ENCODE measurements around the gene CCDC192.

Gene CCDC192

DNA sequence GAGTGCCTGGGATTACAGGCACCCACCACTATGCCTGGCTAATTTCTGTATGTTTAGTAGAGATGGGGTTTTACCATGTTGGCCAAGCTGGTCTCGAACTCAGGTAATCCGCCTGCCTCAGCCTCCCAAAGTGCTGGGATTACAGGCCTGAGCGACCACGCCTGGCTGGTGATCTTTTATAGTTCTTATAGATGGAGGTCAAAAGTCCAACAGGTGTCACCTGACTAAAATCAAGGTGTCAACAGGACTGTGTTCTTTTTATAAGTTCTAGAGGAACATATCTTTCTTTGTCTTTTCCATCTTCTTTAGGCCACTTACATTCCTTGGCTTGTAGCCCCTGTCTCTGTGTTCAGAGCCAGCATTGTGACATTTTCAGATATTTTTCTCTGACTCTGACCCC lies 224.9 kb downstream of the CCDC192 start:
- no peak for DNase-seq

DNA sequence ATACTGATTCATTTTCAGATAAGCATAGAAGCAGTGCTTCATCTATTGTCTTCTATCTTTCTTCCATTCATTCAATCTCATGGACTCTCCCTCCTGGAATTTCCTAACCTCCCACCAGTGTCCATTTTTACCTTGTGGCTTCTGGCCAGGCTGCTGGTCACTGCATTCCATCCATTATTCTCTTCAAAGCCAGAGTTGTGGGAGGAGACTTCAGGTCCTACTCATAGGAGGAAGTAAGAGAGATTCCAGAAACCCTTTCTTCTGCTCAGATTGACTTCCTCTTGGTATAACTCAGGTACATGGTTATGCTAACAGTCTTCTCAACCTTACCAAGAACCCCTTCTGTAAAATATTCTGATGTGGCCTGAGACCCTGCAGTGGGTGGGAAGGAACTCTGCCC lies 227.1 kb downstream of the CCDC192 start:
- no peak for DNase-seq

DNA sequence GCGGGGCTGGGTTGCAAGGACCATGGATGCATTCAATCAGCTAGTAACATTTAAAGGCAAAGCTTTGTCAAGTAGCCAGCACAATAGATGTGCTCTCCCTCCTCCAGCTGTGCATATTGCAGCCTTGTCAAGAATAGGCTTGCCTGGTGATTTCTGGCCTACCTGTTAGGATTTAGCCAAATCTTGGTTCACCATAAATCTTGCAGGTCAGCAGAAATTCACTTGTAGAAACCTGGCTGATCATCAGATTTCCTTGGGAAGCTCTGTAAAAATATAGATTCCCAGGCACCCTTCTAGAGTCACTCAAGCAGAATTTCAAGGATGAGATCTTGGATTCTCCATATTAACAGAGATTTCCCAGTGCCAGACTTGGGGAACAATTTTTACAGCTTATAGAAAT lies 228.2 kb downstream of the CCDC192 start:
- no peak for DNase-seq

DNA sequence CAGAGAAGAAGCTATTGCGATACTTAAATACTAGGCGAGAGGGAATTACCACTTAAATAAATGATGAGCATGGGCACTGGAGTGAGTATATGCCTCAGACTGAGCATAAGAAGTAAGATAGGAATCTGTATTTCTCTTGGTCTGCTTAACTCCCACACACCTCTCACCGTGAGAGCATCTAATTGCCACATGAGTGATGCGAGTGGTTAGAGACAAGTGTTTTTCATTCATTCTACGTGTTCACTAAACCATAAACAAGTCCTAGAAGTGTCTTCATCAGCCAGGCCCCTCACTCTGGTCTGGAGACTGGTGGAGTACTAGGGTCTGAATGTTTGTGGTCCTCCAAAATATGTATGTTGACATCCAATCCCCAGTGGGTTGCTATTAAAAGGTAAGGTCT lies 230.2 kb downstream of the CCDC192 start:
- DNase-seq, result no peak

DNA sequence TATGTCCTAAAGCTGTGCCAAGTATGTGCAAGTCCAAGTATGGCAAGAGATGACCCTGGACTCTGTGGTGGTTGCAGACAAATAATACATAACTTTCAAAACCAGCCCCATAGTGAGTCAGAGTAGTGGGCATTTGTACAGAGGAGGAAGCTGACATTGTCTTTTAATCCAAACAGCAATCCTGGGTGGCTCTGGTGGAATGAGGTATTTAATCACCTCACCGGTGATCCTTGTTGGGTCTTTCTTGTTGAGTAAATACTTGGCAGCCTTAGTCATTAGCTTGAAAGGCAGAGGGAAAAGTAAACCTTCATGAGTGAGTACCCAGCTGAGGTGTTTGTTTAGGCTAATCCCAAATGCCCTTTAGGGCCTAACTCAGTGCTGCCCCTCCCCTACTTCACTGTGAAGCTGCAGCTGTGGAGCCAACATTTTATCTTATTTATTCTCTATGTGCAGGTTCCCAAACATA lies 231.6 kb downstream of the CCDC192 start:
- no peak for DNase-seq

DNA sequence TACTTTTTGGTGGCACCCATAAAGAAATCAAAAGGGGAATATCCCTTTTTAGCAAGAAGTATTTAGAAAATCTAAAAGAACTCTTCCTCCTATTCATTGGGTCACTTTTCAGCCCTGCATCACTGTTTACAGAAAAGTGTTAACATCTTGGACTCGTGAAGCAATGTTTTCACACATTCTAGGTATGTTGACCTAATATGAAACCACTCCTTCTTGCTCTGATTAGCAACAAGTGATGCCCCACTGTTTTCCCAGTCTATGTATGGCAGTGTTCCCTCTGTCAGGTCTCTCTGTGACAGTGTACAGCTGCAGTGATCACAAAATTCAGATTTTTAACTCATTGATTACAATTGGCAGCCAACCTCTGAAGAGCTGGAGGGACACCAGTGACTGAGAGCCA lies 232.2 kb downstream of the CCDC192 start:
- no peak for DNase-seq

DNA sequence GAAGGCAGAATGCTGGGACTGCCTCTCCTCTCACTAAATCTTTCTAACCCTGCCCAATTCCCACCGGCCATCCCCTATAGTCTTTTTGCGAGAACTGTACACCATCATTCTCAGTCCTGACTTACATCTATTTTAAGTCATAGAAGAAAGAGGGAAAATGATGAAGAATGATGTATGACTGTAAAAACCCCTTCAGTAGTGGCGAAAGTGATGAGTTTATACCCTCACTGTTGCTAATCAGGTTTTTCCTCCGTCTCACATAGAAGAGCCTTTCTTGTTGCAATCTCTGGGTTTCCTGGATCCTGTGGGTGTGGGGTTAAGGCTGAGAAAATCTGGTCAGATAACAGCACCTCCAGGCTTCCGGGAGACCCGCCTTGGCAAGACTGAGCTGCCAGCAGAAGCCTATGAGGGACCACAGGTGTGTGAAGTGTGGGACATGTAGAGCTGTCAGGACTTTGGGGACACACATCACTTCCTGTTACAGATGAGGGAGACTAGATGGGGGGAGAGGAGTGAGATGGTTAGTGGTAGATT lies 233.3 kb downstream of the CCDC192 start:
- no peak for DNase-seq

DNA sequence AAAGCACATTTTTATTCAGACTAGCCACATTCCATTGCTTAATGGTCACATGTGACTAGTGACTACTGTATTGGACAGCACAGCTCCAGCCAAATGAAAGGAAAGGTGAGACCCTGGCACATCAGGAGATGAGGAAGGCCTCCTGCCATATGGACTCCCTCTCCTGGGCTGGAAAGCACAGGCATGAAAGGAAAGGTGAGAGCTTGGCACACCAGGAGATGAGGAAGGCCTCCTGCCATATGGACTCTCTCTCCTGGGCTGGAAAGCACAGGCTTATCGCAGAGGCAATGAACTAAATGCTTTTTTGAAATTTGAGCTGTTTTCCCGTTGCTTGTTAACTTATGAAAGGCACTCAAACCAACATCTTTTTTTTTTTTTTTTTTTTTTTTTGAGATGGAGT lies 235.6 kb downstream of the CCDC192 start:
- DNase-seq, result no peak

DNA sequence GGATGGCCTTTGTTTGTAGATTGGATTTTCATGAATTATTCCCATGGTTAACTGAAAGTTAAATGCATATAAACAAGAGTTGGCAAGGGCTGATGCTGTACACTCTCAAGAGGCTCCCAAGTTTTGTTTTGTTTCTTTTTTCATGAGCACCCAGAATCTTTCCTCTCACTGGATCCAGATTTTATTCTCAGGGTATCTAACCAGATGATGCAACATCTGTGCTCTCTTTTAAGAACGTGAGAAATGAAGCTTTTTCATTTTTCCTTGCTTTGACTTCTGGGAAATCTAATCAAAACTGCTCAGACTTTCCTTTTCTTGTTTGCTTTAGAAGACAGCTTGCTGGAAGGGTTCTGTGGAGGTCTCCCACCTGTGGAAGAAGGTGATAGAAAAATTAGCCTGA lies 237.7 kb downstream of the CCDC192 start:
- no peak for DNase-seq

DNA sequence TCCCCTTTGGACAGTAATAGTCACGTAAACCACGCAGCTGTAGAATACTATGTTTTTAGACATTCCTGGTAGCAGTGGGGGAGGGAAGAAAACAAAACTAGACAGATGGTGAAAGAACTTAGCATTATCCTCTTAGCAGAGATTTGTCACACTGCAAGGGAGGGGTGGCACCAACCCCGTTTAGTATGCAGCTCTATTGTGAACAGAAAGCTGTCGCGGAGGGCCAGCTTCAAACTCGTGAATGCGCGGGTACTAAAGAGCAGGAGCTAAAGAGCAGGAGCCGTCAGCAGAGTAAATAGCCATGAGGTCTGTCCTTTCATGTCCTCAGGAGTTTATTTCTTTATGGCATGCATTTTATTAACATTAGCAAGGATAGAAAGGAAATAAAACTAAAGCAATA lies 238.5 kb downstream of the CCDC192 start:
- no peak for DNase-seq

DNA sequence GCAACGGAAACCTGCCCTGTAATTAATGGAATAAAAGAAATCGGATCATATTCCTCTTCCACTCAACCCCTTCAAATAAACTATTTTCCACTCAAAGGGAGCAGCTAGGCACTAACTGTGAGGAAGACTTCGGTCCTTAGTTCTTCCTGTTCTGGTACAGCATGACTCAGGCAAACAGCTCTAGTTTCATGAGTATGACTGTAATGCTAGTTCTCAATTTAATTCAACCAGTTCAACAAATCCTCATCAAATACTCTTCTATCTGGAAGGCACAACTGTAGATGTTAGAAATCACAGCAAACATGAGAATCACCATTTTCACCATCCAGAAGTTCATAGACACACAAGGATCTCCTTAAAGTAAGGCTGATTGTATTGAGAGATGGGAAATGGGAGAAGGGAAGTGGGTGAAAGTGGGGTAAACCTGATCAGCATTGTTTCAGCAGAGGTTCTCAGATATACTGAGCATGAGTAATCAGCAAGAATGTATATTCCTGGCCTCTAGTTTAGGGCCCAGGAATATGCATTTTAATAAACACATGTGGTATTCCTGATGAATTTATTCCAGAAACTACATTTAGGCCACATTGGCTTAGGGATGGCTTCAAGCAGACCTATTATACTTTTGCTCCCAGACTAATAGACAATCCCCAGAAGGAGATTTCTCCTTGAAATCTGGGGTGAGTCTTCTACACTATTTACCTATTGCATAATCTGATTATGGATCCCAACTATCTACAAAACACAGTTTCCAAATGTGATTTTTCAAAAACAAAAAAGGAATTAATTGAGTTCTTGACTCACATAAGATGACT lies 239.3 kb downstream of the CCDC192 start:
- no peak for DNase-seq

DNA sequence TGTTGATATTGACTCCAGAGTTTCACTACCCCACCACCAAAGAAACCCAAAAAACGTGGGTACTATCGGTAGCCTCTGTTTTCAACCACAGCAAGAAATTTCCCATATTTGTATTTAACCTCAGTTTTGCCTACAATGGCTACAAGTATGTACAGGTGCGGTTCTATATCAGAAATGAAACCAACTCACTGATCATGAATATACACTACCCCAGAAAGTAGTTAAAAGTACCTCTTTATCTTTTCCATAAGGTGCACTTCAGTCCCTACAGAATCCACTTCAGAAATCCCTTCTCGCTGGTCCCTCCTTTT lies 239.8 kb downstream of the CCDC192 start:
- no peak for DNase-seq

DNA sequence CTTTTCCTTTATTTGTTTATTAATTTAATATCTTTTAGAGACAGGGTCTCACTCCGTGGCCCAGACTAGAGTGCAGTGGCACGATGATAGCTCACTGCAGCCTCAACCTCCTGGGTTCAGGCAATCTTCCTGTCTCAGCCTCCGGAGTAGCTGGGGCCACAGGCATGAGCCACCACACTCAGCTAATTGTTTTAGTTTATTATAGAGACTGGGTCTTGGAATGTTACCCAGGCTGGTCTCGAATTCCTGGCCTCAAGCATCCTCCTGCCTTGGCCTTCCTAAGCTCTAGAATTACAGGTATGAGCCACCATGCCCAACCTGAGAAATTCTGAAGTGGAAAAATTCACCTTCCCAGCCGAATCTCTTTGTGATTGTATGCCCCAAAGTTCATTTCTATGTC lies 240.9 kb downstream of the CCDC192 start:
- DNase-seq, result no peak

DNA sequence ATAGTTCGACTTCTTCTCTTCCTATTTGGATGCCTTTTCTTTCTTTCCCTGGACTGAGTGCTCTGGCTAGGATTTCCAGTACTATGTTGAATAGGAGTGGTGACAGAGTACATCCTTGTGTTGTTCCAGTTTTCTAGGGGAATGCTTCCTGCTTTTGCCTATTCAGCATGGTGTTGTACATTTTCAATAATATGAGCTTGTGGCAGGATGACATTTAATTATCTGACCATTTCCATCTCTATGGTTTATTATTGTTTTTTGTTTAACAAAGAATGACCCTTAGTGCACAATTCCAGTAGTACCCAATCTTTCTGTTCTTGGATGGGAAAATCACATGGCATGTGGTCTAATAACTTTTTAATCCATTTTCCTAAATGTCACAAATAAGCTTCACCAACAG lies 244.8 kb downstream of the CCDC192 start:
- DNase-seq, result no peak

DNA sequence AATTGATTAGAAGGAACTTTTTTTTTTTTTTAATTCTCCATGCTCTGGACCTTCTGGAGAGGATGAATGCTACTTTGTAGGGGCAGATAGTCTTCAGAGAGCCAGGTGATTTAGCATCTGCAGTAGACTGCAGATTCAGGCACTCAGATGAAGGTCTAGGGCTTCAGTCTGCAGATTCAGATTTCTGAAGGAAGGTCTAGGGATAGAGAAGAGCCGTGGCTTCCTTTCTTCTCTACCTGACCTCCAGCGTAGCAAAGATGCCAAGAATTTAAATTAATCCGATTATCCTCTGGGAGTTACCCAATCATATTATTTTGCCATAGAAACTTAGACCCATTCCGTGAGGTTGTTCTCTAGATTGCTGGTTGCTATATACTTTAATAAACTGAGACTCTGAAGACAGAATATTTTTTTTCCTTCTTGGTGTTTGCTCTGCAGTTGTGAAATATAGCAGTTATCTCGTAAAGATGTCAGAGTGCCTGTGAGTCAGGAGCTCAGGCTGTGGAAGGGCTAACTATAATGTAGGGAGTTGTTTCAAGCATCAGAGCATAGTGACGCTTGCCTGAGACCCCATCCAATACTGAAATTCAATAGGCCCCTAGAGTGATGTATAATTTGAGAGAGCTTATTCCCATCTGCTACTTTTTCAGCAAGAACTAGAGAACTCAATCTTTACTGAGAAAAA lies 247.7 kb downstream of the CCDC192 start:
- DNase-seq, result no peak

DNA sequence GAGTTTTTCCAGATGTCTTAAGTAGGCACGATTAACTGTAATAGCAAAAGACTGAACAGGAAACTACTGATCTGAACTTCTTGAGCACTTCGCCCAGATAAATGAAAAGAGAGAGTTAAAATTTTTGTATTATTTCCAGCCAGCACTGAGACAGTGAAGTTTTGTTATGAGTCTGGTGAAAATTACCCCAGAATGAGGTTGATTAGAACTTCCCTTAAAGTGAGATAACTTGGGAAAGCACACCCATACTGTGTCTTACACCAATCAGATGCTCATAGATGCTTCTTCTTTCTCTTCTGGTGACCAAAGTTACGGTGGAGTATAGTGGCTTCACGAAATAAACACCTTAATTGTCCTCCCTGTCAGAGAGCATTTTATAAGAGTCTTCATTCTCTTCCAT lies 248.6 kb downstream of the CCDC192 start:
- no peak for DNase-seq

DNA sequence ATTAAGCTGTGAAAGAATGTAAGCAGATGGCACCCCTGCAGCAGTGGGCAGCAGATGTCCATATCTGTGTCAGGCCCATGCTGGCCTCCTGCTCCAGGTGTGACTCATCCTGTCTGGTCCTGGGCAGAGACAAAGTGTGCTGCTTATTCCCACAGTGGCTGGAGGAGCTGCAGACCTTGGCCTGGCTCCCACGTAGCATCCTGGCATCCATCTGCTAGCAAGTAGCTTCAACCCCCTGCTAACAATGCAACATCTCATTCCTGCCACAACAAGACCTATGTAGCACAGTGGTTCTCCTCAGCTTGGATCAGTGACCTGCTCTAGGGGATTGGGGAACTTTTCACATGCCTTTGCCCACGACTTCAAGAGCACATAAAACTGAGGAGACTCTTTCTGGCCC lies 254.0 kb downstream of the CCDC192 start:
- no peak for DNase-seq

DNA sequence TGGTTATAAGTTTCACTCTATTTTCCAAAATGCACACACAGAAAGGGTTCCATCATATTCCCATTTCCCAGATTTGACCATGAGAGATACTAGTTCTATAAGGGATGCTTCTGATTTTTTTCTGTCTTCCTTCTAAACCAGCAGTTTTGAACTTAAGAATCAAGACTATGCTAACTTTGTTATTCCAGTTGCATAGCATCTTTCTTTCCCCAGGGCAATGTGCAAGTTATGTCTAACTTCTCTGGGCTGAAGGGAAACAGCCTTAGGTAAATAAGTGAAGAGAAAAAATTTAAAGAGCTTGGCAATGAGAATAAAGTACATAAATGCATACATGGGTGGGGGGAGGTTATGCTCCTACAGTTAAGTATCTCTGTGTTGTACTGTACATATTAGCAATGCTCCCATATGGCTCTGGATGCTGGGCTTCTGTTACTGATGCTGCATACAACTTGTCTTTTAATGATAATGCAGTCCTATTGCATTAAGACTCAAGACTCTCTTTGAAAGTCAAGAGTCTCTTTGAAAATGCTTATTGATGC lies 254.6 kb downstream of the CCDC192 start:
- no peak for DNase-seq

DNA sequence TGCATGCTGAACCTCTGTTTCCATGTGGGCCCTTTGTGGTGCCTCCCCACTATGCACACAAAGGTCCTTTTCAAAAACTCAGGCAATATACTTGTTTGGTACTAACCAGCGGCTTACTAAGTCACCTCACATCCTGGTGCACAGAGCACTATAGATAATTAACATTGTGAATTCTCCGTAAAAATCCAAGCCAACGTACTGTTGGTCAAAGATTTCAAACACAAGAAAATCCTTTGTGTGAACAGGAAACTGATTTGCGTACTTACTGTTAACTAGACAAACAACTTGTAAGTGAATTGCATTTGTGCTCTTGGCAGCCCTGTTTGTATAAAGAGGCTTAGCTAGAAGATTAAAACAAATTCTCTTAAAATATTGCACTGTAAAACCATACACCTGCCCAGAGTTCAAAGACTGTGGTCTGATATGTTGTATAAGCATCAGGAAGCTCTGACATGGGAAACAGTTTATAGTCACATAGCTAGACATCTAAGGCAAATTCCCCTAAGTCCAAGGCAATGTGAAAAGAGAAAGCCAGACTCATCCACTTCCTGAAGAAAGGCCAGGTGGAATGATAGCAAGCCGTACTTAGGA lies 255.3 kb downstream of the CCDC192 start:
- DNase-seq, result no peak

DNA sequence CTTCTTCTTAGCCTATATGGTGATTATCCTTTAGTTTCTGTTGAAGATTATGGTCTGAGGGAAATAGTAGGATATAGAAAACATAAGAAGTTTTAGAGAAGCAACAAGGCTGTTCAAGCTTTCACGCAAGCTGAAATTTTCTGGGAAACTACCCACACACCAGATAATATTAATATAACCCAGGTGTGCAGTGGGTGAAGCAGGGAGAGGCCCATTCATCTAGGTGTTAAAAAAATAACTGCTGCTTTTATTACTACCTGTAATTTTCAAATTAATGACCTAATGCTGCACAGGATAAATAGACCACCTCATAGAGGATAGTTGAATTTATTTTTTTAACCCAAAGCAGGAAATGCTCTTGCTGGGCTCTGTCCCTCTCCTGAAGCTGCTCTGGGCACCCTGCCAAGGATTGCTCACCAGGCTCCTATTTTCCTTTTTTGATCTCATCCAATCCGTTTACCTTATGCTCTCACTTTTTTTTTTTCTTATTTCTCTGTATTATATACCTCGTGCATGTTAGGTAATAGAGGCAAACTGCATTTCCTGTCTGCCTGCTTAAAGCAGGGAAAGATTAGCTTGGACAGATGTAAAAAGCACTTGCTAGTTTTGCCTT lies 256.1 kb downstream of the CCDC192 start:
- DNase-seq, result no peak

DNA sequence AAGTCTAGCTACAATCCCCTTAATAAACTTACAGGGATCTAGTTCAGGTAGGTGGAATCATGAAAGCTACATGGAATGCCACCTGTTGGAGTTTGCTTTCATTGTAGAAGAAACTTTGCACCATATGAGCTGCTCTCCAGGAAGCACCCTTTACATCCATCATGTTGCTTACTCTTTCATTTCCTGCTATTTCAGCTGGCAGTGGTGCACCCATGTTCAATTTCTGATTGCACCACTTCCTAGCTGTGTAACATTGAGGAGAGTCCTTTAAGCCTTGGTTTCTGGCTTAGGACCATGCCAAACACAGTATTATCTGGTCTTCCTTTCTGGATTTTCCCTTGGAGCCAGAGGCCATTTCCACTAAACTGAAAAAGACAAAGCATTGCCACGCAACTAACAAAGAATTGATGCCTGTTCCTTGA lies 257.1 kb downstream of the CCDC192 start:
- DNase-seq, result no peak

DNA sequence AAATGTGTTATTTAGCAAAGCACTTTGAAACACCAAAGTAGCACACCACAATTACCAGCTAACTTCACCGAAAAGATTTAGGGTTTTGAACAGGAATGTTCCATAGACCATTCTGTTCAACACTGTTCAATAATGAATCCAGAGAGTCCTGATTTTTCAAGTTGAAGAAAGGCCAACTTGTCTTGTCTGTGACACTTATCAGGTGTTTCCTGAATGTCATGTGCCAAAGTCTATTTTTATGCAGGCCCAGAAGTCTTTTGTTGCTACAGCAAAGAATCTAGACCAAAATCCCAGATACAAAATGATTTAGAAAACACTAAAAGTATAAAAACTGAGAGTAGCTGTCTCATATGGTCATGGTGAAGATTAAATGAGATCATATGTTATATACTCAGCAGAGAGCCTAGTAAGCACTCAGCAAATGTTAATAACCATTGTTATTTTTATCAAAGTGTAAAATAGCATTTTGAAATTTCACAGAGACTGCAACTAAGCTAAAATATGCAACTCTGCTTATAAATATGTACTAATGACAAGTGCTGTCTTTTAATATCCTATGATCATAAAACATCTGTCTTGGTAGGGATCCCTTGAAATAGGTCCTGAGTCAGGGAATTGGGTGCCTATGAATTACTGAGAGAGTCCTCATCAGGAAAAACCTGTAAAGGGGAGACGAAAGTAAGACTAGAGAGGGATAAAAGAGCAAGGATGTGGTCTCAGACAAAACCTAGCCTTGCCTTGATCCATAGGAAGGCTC lies 258.0 kb downstream of the CCDC192 start:
- DNase-seq, result no peak

DNA sequence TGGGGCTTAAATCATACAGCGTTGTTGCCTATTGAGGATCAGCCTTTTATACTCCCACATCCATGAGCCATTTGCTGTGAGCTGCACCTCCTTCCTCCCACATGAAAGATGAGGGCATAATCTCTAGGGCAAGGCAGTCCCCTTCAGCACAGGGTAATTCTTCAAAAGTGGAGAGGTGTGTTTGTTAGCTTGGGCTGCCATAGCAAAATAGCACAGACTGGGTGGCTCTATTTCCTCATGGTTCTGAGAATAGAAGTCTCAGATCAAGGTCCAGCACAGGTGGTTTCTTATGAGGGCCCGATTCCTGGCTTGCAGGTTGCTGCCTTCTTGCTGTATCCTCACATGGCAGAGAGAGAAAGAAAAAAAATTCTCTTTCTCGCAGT lies 258.6 kb downstream of the CCDC192 start:
- DNase-seq, result no peak
